NCI-H774 (cell line): ENCODE results near the gene CHD2.

Source experiments
- DNase-seq: peaks from one replicate; lab custom pipeline; 2025; lab: John Stamatoyannopoulos, UW

The CHD2 gene

DNA sequence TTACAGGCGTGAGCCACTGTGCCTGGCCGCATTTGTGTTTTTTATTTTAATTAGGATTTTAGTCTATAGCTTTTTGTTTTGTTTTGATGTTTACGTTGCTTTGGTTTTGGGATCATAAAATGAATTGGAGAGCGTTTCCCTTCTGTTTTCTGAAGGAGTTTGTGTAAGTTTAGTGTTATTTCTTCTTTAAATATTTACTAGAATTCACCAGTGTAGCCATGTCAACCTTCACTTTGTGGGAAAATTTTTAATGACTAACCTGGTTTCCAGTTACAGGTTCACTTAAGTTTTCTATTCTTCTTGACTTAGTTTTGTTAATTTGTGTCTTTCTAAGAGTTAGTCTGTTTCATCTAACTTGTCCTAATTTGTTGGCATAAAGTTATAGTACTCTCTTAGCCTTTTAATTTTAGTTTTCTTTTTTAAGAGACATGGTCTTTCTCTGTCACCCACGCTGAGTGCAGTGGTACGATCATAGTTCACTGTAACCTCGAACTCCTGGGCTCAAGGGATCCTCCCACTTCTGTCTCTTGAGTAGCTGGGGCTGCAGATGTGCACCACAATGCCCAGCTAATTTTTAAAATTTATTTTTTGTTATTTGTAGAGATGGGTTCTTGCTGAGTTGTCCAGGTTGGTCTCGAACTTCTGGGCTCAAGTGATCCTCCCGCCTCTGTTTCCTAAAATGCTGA is 61.0 kb downstream of the CHD2 start:
- no peak for DNase-seq

DNA sequence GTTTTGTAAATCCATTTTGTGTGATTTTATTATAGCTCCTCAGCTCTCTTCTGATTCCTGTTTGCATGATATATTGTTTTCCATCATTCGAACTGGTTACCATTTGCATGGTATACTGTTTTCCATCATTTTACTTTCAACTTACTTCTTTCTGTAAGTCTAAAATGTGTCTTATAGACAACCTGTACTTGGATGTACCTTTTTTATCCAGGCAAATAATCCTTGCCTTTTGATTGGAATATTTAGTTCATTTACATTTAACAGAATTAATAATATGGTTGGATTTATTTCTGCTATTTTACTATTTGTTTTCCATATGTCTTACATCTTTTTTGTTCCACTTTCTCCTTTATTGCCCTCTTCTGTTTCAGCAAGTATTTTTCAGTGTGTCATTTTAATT is 62.8 kb downstream of the CHD2 start:
- DNase-seq: no peak

GRCh38 chr15:92963794-92964193 is 63.7 kb downstream of the CHD2 start:
- no peak for DNase-seq

- no peak for DNase-seq
Measured at GRCh38 chr15:92968926-92969651, 69.0 kb downstream of the CHD2 start.

GRCh38 chr15:92970656-92971055 is 70.5 kb downstream of the CHD2 start:
- no peak for DNase-seq

DNA sequence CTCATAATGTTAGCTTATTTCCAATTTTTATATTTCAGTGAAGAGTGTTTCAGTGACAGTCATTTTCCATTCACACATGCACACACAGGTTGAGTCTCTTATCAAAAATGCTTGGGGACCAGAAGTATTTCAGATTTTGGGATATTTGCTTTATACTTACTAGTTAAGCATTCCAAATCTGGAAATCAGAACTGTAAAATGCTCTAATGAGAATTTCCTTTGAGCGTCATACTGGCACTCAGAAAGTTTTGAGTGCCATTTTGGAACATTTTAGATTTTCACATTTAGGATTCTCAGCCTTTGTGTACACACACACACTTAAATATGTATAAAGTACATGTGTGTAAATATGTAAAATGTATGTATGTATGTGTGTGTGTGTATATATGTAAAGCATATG is 71.0 kb downstream of the CHD2 start:
- no peak for DNase-seq

- DNase-seq: no peak
Measured at GRCh38 chr15:92971713-92972112, 71.6 kb downstream of the CHD2 start.

GRCh38 chr15:92974183-92974915 is 74.2 kb downstream of the CHD2 start:
- DNase-seq: no peak

DNA sequence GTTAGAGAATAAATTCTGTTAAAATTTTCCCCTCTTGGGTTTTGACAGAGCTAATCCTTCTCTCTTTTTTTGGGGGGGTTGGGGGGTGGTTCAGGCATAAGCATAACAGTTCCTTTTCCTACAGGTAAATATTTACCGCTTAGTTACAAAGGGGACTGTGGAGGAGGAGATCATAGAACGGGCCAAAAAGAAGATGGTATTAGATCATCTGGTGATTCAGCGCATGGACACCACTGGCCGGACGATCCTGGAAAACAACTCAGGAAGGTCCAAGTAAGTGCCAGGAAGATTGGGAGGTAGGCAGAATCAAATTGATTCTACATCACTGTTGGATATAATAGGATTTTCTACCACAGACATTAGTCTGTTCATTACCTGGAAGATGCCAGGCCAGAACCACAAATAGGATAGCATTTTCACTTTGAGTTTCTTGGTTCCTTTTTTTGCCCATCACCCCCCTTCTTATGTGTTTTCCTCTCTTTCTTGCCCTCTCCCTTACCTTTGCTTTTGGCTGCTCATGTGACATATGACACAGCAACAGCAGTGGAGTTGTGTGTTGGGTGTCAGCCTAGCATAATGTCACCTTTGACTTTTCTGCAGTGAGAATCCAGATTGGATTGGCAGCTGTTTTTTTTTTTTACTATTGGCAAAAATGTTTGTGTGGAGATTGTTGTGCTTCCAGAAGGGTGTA is 79.0 kb downstream of the CHD2 start:
- DNase-seq: no peak

DNA sequence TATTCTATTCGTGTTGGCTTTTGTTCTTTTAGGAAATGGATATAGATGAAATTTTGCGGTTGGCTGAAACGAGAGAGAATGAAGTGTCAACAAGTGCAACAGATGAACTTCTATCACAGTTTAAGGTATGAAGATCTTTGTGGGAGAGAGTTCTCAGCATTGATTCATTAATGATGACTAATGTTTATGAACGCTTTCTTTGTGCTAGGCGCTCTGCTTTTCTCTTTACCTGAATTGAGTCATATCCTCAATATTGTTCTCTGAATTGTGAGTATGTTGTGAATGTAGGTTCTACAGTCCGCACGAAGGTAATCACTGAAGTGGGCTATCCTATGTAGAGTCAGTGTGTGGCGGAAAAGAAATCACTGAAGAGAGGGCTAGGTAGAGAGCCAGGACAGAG is 81.2 kb downstream of the CHD2 start:
- DNase-seq: no peak

DNA sequence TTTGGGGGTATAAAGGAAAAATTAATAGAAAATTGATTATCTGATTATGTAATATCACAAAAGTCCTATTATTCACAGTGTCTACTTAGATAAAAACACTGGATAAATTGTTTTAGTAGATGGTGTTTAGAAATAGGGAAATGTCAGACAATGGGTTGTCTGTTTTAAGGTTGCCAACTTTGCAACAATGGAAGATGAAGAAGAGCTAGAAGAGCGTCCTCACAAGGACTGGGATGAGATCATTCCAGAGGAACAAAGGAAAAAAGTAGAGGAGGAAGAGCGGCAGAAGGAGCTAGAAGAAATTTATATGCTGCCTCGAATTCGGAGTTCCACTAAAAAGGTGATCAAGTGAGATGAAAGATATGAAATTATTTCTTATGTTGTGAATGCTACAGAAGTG is 84.0 kb downstream of the CHD2 start:
- DNase-seq: no peak

GRCh38 chr15:92989470-92989869 is 89.3 kb downstream of the CHD2 start:
- DNase-seq: no peak

- no peak for DNase-seq
Measured at GRCh38 chr15:92990031-92990430, 89.9 kb downstream of the CHD2 start.

- no peak for DNase-seq
Measured at GRCh38 chr15:92992720-92993119, 92.6 kb downstream of the CHD2 start.

- DNase-seq: no peak
Measured at GRCh38 chr15:92997821-92998220, 97.7 kb downstream of the CHD2 start.

GRCh38 chr15:93001156-93001555 is 101.0 kb downstream of the CHD2 start:
- DNase-seq: no peak

- no peak for DNase-seq
Measured at GRCh38 chr15:93001881-93002280, 101.8 kb downstream of the CHD2 start.

- DNase-seq: no peak
Measured at GRCh38 chr15:93005133-93005532, 105.0 kb downstream of the CHD2 start.

GRCh38 chr15:93007994-93008393 is 107.9 kb downstream of the CHD2 start:
- no peak for DNase-seq

DNA sequence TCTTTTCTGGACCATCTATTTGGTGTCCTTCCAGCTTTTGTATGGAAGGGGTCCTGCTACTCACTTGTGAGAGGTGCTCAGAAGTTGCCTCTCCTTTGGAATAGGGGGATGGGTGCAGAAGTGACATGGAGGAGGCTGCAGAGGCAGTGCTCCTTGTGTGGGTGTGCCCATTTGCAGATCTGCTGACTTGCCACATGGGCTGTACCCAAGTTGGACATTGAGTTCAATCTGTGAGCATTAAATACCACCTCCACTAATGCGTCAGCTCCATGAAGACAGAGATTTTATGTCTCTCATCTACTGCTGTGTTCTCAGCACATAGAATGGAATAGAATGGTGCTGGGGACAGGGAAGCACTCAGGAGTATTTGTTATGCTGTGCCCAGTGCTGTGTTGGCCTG is 112.7 kb downstream of the CHD2 start:
- DNase-seq: no peak

GRCh38 chr15:93017526-93017925 is 117.4 kb downstream of the CHD2 start:
- no peak for DNase-seq

DNA sequence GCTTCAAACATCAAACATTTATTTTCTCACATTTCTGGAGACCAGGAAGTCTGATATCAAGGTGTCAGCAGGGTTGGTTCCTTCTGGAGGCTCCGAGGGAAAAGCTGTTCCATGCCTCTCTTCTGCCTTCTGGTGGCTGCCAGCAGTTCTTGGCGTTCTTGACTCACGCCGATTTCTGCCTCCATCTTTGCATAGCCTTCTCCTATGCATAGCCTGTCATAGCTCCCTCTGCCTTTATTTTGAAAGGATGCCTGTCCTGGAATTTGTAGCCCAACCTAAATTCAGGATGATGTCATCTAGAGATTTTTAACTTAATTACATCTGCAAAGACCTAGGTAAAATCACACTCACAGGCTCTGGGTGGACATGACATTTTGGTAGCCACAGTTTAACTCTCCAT is 118.5 kb downstream of the CHD2 start:
- no peak for DNase-seq

DNA sequence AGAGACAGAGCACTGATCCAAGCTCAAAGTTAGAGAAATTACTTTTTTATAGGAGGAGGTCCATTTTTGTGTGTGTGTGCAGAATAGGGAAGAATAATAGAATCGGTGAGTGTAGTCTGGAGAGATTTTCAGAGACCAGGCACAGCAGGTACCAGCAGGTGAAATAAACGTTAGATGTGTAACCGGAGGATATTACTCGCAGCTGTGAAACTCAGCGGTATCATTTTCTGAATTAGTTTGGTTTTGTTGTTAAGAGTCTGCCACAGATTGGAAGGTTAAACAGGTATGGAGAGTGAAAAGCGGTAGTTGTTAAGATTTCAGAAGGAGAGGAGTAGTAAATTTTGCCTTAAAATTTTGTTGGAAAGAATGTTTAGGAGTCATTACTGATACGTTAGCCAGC is 119.0 kb downstream of the CHD2 start:
- no peak for DNase-seq
